ENCODE measurements around the gene FBXO5.

FBXO5 gene

DNA sequence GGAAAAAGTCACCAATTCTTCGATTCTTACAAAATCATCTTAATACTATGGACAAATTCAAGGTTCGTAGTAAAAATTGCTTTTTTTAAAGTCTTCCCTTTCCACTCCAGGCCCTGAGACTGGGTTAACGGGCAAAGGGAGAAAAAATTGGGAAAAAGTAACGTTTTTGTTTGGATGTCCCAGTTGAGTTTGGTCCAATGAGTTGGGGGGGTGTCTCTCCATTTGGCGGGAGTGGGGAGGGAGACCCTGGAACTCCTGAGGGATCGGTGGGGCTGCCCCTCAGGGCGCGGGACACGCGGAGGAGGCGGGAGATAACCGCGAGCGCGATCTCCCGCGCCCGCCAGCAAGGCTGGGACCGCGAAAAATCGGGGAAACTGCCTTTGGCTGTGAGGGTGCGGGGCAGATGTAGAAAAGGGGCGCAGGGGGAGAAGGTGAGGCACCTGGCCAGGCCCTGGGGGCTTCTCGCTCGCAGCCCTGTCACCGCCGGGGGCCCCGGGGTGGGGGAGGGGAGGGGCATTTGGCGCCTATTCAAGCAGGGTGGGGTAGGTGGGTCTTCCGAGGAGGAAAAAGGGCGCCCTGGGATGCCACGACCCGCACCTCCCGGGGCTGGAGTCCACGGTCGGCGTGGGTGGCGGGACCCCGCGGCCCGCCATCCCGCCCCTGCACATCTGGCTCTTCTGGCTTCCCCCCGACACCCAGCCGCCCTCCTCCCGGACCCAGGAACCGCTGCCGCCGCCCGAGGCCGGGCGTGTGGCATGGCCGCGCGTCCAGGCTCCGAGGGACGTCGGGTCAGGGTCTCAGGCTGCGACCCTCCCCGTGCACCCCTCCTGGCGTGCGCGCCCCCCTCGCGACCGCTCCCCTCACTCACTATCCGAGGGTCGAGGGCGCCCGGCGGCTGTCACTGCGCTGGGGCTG lies 595 bp downstream of the FBXO5 start:
- no peak for DNase-seq (ENCODE audit: low read depth, low spot score)
- TF ChIP-seq, protein P1, sequence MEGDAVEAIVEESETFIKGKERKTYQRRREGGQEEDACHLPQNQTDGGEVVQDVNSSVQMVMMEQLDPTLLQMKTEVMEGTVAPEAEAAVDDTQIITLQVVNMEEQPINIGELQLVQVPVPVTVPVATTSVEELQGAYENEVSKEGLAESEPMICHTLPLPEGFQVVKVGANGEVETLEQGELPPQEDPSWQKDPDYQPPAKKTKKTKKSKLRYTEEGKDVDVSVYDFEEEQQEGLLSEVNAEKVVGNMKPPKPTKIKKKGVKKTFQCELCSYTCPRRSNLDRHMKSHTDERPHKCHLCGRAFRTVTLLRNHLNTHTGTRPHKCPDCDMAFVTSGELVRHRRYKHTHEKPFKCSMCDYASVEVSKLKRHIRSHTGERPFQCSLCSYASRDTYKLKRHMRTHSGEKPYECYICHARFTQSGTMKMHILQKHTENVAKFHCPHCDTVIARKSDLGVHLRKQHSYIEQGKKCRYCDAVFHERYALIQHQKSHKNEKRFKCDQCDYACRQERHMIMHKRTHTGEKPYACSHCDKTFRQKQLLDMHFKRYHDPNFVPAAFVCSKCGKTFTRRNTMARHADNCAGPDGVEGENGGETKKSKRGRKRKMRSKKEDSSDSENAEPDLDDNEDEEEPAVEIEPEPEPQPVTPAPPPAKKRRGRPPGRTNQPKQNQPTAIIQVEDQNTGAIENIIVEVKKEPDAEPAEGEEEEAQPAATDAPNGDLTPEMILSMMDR (IDR thresholded peaks at IDR 0.05; ENCODE audit: low read depth, low read length), result no peak
- in situ Hi-C loops (cut with HindIII; ENCODE audit: low sequenced_read_pairs), result no loop called here
- H3K4me3 ChIP-seq (ENCODE audit: low read depth, low read length), result peak overlapping the region; percentile 80

DNA sequence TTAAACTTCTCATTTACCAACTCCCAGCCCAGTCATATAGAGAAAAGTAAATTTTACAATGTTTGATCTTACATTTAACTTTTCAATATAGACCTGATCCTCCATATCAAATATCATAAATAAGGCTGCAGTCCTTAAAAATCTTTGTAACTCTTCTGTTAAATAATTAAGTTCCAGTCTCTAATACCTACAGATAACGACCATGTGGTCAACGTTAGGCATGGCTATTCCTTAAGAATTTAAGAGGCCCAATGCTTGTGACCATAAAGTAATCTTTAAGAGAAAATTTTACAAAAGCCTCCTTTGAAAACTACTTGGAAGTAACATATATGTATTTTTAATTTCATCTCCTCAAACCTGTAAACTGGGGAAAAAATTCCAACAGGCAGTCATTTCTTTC lies 1.6 kb downstream of the FBXO5 start:
- DNase-seq (ENCODE audit: low read depth, low spot score), result no peak
- TF ChIP-seq, protein P1 (IDR thresholded peaks at IDR 0.05; ENCODE audit: low read depth, low read length), result no peak
- in situ Hi-C loops (cut with HindIII; ENCODE audit: low sequenced_read_pairs), result no loop called here
- peak overlapping the region; percentile 80 for H3K4me3 ChIP-seq (ENCODE audit: low read depth, low read length)

DNA sequence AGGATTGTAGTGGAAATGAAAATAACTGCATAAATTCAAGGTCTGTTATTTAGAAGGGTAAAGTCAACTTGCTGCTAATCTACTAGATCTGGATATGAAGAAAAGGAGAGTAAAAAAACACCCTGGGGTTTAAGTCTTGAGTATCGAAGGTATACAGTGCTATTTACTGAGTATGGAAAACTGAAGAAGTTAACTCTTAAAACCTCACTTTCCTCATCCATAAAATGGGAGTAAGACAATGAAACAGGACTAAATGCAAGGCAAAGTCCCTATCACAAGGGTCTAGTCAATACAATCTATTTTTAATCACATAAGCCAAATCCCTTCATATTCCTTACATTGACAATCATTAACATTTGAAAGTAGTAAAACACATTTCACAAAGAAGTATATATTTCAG lies 2.2 kb downstream of the FBXO5 start:
- DNase-seq (ENCODE audit: low read depth, low spot score), result no peak
- peak overlapping the region; percentile 80 for H3K4me3 ChIP-seq (ENCODE audit: low read depth, low read length)
- TF ChIP-seq, protein P1 (IDR thresholded peaks at IDR 0.05; ENCODE audit: low read depth, low read length), result no peak
- in situ Hi-C loops (cut with HindIII; ENCODE audit: low sequenced_read_pairs), result no loop called here

DNA sequence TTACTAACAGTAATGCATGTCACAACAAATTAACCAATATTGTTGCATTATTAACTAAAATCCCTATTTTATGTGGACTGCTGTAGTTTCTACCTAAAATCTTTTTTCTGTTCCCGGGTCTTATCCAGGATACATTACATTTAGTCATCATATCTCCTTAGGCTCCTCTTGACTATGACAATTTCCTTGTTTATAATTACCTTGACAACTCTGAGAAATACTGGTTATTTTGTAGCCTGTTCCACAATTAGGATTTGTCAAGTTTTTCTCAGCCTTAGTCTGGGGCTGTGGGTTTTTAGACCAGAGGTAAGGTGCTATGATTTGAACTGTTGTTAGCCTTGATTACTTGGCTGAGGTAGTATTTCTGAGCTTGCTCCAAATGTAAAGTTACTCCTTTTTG lies 3.7 kb downstream of the FBXO5 start:
- in situ Hi-C loops (cut with HindIII; ENCODE audit: low sequenced_read_pairs), result no loop called here
- H3K4me3 ChIP-seq (ENCODE audit: low read depth, low read length), result no peak overlapping the region
- no peak for DNase-seq (ENCODE audit: low read depth, low spot score)
- TF ChIP-seq, protein P1 (IDR thresholded peaks at IDR 0.05; ENCODE audit: low read depth, low read length), result no peak

DNA sequence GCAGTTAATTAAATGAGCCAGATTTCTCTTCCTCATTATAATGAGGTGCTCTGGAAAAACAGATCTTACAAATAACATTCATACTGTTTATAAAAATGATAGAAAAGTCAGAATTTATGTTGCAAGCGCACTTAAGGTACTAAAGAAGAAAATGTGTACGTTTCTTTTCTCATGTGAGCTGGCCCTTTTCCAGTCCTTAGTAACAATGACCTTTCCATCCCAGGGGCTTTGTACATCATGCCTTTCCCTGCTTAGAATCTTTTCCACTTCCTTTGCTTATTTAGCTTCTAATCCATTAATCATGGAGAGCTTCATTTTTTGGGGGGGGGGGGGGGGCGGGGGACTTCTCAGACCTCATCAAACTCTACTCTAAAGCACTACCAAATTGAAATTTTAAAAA lies 4.8 kb downstream of the FBXO5 start:
- TF ChIP-seq, protein P1 (IDR thresholded peaks at IDR 0.05; ENCODE audit: low read depth, low read length), result no peak
- no peak overlapping the region for H3K4me3 ChIP-seq (ENCODE audit: low read depth, low read length)
- in situ Hi-C loops (cut with HindIII; ENCODE audit: low sequenced_read_pairs), result no loop called here
- no peak for DNase-seq (ENCODE audit: low read depth, low spot score)

DNA sequence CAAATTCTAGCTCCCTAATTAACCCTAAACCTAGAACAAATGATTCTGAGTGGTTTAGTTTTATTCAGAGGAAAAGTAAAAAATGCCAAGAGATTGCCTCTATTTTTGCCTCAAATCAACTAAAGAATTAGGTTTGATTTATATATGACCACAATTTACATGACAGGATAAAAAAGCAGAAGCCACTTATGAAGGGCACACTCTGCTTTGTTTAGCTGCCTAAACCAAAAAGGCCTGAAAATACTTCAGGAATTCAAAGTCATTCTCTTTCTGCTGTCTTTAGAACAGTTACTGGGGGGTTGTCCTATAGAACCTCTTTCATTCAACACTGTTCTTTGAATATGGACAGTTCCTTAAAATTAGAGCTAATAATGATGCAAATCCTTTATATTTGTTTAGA lies 5.3 kb downstream of the FBXO5 start:
- in situ Hi-C loops (cut with HindIII; ENCODE audit: low sequenced_read_pairs), result no loop called here
- H3K4me3 ChIP-seq (ENCODE audit: low read depth, low read length), result no peak overlapping the region
- TF ChIP-seq, protein P1 (IDR thresholded peaks at IDR 0.05; ENCODE audit: low read depth, low read length), result no peak
- no peak for DNase-seq (ENCODE audit: low read depth, low spot score)

Measured in astrocyte of the spinal cord (primary cell).